Fibroblast of lung (primary cell): ENCODE results near the gene MTMR3. TPM values are rescaled to one million over a fixed set of nuclear protein-coding genes. Genes with fewer than 3 reads are reported as not detected.
A peak's percentile ranks its signal among the peaks of the same experiment; 100 is the strongest.

Experiments used
- DNase-seq, 2 donors: peaks; one replicate each; pipeline versions ENCODE4 v3.0.0 to v3.0.0-alpha.2; 2010; ENCODE audit warnings: low read depth in 2 of 2
- H2AFZ ChIP-seq: 2 replicates; pipeline ENCODE4 v1.5.1; 2012; ENCODE audit warnings: low read length, control low read depth, inconsistent platforms
- H3K27ac ChIP-seq: 2 replicates; pipeline ENCODE4 v1.5.1; 2011; ENCODE audit warnings: low read length, control low read depth; ENCODE audit not compliant: insufficient read depth
- H3K27me3 ChIP-seq: 2 replicates; pipeline ENCODE4 v1.5.1; 2011; ENCODE audit warnings: mild to moderate bottlenecking, low read length; ENCODE audit not compliant: control insufficient read depth, insufficient read depth
- H3K36me3 ChIP-seq: 2 replicates; pipeline ENCODE4 v1.5.1; 2011; ENCODE audit warnings: low read length; ENCODE audit not compliant: control insufficient read depth, insufficient read depth
- H3K4me1 ChIP-seq: 2 replicates; pipeline ENCODE4 v1.5.1; 2011; ENCODE audit warnings: low read length; ENCODE audit not compliant: control insufficient read depth, insufficient read depth; ENCODE audit errors: extremely low read depth
- H3K4me2 ChIP-seq: 2 replicates; pipeline ENCODE4 v1.5.1; 2011; ENCODE audit warnings: low read length, control low read depth; ENCODE audit not compliant: insufficient read depth; ENCODE audit errors: extremely low read depth
- H3K4me3 ChIP-seq, 4 experiments: fragments of 200-600 bp in 1 of 4; sonication (generic) in 1 of 4; replicated peaks in 1 of 4; 2 replicates each; pipeline ENCODE4 v1.5.1; 2011 to 2016; ENCODE audit warnings: low read length in 4 of 4, low read depth in 3 of 4, mild to moderate bottlenecking in 3 of 4, control low read depth in 2 of 4, inconsistent platforms in 1 of 4, mixed read lengths in 1 of 4; ENCODE audit not compliant: insufficient read depth in 1 of 4; ENCODE audit errors: control extremely low read depth in 1 of 4
- H3K79me2 ChIP-seq: 2 replicates; pipeline ENCODE4 v1.5.1; 2012; ENCODE audit warnings: mild to moderate bottlenecking, low read length, inconsistent platforms; ENCODE audit not compliant: control insufficient read depth, insufficient read depth
- H3K9ac ChIP-seq: 2 replicates; pipeline ENCODE4 v1.5.1; 2011; ENCODE audit warnings: mild to moderate bottlenecking, low read length, control low read depth; ENCODE audit not compliant: insufficient read depth
- H3K9me3 ChIP-seq: 2 replicates; pipeline ENCODE4 v1.5.1; 2012; ENCODE audit warnings: low read depth, low read length; ENCODE audit not compliant: control insufficient read depth, insufficient read depth
- H4K20me1 ChIP-seq: 2 replicates; pipeline ENCODE4 v1.5.1; 2011; ENCODE audit warnings: low read length; ENCODE audit not compliant: control insufficient read depth, insufficient read depth; ENCODE audit errors: extremely low read depth
- EZH2 ChIP-seq: IDR thresholded peaks from 2 replicates; pipeline ENCODE4 v1.5.1; 2012; ENCODE audit warnings: low read length, control low read depth, mild to moderate bottlenecking; ENCODE audit errors: missing control alignments
- polyA plus RNA-seq, 2 donors: library from polyadenylated mRNA; depleted of rRNA in 1 of 2; stranded (reverse) in 1 of 2; unstranded in 1 of 2; fragments of >200 nt; gene quantifications; 2 replicates each; pipeline ENCODE4 v1.2.1, GENCODE V29; 2011 to 2012; ENCODE audit warnings: missing spikeins in 1 of 2
- total RNA-seq: library from RNA; depleted of rRNA; stranded (reverse); fragments of >200 nt; gene quantifications from 2 replicates; pipeline ENCODE4 v1.2.1, GENCODE V29; 2014
- TF ChIP-seq, protein P1 (sequence below), 2 donors: IDR thresholded peaks in 1 of 2; conservative IDR thresholded peaks in 1 of 2; 1 replicate in 1 of 2; 2 replicates in 1 of 2; pipeline ENCODE4 v1.5.1; 2011 to 2012; ENCODE audit warnings: low read length in 2 of 2, control low read depth in 1 of 2, inconsistent platforms in 1 of 2, low read depth in 1 of 2, mild to moderate bottlenecking in 1 of 2

Gene MTMR3
- total and polyA plus RNA-seq, 2 donors (not counting 1 experiment from before 2014, with no cell fraction given) = 15.0 to 31.2 TPM

DNA sequence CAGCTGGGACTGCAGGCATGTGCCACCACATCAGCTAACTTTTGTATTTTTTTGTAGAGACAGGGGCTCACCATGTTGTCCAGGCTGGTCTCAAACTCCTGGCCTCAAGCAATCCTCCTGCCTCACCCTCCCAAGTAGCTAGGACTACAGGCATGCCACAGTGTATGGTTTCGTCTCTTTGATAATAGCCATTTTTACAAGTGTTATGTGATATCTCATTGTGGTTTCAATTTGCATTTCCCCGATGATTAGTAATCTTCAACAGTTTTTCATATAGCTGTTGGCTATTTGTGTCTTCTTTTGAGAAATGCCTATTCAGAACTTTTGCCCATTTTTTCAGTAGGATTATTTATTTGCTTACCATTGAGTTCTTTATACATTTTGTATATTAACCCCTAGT, 9.0 kb upstream of the MTMR3 start:
- H3K36me3 ChIP-seq = no peaks in the 10 kb centered on the region
- H3K79me2 ChIP-seq = no peaks in the 10 kb centered on the region
- DNase-seq = peak in 1 of 2 donors; percentile 8
- no peak overlapping the region for H3K27ac ChIP-seq
- no peaks in the 10 kb centered on the region for H3K4me1 ChIP-seq
- H3K27me3 ChIP-seq = peaks cover 7% of the 10 kb centered on the region
- H3K4me2 ChIP-seq = no peak overlapping the region
- H3K9ac ChIP-seq = no peak overlapping the region
- H4K20me1 ChIP-seq = no peaks in the 10 kb centered on the region
- H3K4me3 ChIP-seq = no peak overlapping the region
- H2AFZ ChIP-seq = no peak overlapping the region
- TF ChIP-seq, protein P1, sequence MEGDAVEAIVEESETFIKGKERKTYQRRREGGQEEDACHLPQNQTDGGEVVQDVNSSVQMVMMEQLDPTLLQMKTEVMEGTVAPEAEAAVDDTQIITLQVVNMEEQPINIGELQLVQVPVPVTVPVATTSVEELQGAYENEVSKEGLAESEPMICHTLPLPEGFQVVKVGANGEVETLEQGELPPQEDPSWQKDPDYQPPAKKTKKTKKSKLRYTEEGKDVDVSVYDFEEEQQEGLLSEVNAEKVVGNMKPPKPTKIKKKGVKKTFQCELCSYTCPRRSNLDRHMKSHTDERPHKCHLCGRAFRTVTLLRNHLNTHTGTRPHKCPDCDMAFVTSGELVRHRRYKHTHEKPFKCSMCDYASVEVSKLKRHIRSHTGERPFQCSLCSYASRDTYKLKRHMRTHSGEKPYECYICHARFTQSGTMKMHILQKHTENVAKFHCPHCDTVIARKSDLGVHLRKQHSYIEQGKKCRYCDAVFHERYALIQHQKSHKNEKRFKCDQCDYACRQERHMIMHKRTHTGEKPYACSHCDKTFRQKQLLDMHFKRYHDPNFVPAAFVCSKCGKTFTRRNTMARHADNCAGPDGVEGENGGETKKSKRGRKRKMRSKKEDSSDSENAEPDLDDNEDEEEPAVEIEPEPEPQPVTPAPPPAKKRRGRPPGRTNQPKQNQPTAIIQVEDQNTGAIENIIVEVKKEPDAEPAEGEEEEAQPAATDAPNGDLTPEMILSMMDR (conservative IDR thresholded peaks at IDR 0.05 in 1 of 2, IDR thresholded peaks at IDR 0.05 in 1 of 2; ENCODE audit: low read depth in 1 of 2, low read length in 2 of 2) = no peak
- no peak for TF ChIP-seq EZH2
- no peaks in the 10 kb centered on the region for H3K9me3 ChIP-seq

DNA sequence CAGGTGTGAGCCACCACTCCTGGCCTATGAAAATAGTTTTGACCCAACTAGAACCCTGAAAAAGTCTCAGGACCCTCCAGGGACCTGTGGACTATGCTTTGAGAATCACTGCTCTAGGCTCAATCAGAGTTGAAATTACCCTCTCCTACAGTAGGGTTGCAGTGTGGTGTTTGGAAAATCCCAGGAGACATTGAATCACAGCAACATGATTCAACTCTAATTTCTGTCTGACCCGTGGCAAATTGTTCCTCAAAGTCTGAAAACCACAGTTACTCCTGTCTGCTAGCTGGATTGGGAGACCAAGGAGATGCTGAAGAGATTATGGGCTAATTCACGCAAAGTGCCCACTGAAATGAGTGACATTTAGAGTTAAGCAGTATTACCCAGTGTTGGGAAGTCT, 5.4 kb upstream of the MTMR3 start:
- H3K9ac ChIP-seq = no peak overlapping the region
- H3K4me1 ChIP-seq = no peaks in the 10 kb centered on the region
- peak in 1 of 2 donors; percentile 60 for DNase-seq
- TF ChIP-seq, protein P1 (conservative IDR thresholded peaks at IDR 0.05 in 1 of 2, IDR thresholded peaks at IDR 0.05 in 1 of 2; ENCODE audit: low read depth in 1 of 2, low read length in 2 of 2) = no peak
- no peak for TF ChIP-seq EZH2
- peaks cover 6% of the 10 kb centered on the region for H3K27me3 ChIP-seq
- H3K4me2 ChIP-seq = no peak overlapping the region
- no peaks in the 10 kb centered on the region for H3K36me3 ChIP-seq
- H3K4me3 ChIP-seq = no peak overlapping the region
- H2AFZ ChIP-seq = no peak overlapping the region
- no peaks in the 10 kb centered on the region for H4K20me1 ChIP-seq
- H3K9me3 ChIP-seq = no peaks in the 10 kb centered on the region
- no peaks in the 10 kb centered on the region for H3K79me2 ChIP-seq
- no peak overlapping the region for H3K27ac ChIP-seq

DNA sequence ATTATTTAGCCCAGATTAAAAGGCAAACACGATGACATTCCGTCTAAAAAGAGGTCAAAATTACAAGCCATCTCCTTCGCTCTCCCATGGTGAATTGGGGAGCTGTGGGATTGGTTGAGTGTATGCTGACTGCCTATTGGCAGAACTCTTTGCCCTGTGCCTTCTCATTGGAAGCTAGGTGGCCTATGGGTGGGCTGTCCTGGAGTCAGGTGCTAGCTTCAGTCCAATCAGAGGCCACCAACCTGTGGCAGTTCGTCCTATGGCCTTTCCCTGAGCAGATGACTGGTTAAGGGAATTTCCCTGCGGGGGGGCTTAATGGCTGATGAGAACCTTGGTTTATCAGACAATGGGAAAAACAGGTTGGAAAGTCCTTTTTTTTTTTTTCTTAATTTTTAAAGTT, 3.2 kb upstream of the MTMR3 start:
- H3K36me3 ChIP-seq = no peaks in the 10 kb centered on the region
- H3K4me2 ChIP-seq = no peak overlapping the region
- peaks cover 12% of the 10 kb centered on the region for H3K79me2 ChIP-seq
- no peaks in the 10 kb centered on the region for H3K4me1 ChIP-seq
- no peak overlapping the region for H3K27ac ChIP-seq
- no peaks in the 10 kb centered on the region for H3K9me3 ChIP-seq
- no peaks in the 10 kb centered on the region for H4K20me1 ChIP-seq
- no peak for DNase-seq
- TF ChIP-seq, protein P1 (conservative IDR thresholded peaks at IDR 0.05 in 1 of 2, IDR thresholded peaks at IDR 0.05 in 1 of 2; ENCODE audit: low read depth in 1 of 2, low read length in 2 of 2) = no peak
- no peak for TF ChIP-seq EZH2
- H3K9ac ChIP-seq = no peak overlapping the region
- H3K4me3 ChIP-seq = no peak overlapping the region
- H2AFZ ChIP-seq = no peak overlapping the region
- H3K27me3 ChIP-seq = peaks cover 3% of the 10 kb centered on the region
